Cardiac fibroblast (primary cell): Measurements from ENCODE around the gene DPEP1.
A peak's percentile ranks its signal among the peaks of the same experiment; 100 is the strongest.
"Not testable (repeated sequence)": the region's sequence is repeated elsewhere in the genome, so short reads cannot be mapped to it uniquely, and the experiment has no call there.

Experiments
- DNase-seq, 2 donors: peaks; one replicate each; pipeline versions ENCODE4 v3.0.0 to v3.0.0-alpha.2; 2010; ENCODE audit warnings: low read depth in 2 of 2
- H3K4me3 ChIP-seq, 2 donors: replicated peaks in 1 of 2; 1 replicate in 1 of 2; 2 replicates in 1 of 2; pipeline ENCODE4 v1.5.1; 2011; ENCODE audit warnings: low read depth in 2 of 2, low read length in 2 of 2, mild to moderate bottlenecking in 2 of 2, moderate library complexity in 1 of 2
- CTCF ChIP-seq: IDR thresholded peaks from one replicate; pipeline ENCODE4 v1.5.1; 2011; ENCODE audit warnings: low read depth, mild to moderate bottlenecking, low read length, inconsistent platforms

Gene DPEP1

GRCh38 chr16:89629827-89630610, 16.6 kb downstream of the DPEP1 start:
- no peak overlapping the region for H3K4me3 ChIP-seq
- DNase-seq = no peak

GRCh38 chr16:89633064-89633631, 19.7 kb downstream of the DPEP1 start:
- H3K4me3 ChIP-seq = no peak overlapping the region
- no peak for TF ChIP-seq CTCF
- DNase-seq = peak in 1 of 2 donors; percentile 78

More at GRCh38 chr16:89629827-89630610, 16.6 kb downstream of the DPEP1 start:
- no peak for TF ChIP-seq CTCF

- not testable (repeated sequence) for H3K4me3 ChIP-seq, DNase-seq
Measured at GRCh38 chr16:89634463-89635385, 21.3 kb downstream of the DPEP1 start.

- TF ChIP-seq CTCF = no peak
- DNase-seq = no peak
- H3K4me3 ChIP-seq = no peak overlapping the region
Measured at GRCh38 chr16:89636663-89637062, 23.2 kb downstream of the DPEP1 start.

GRCh38 chr16:89637379-89637778, 23.9 kb downstream of the DPEP1 start:
- no peak for TF ChIP-seq CTCF
- DNase-seq = no peak
- no peak overlapping the region for H3K4me3 ChIP-seq

- DNase-seq = no peak
- no peak for TF ChIP-seq CTCF
- H3K4me3 ChIP-seq = no peak overlapping the region
Measured at GRCh38 chr16:89638455-89638854, 25.0 kb downstream of the DPEP1 start.

GRCh38 chr16:89639385-89639784, 25.9 kb downstream of the DPEP1 start:
- H3K4me3 ChIP-seq = no peak overlapping the region
- no peak for DNase-seq
- no peak for TF ChIP-seq CTCF
